NB4 (cell line): ENCODE measurements around the gene GRIK3.

Source experiments
- MYC ChIP-seq: IDR thresholded peaks from 2 replicates; pipeline ENCODE4 v1.6.1; 2011; ENCODE audit warnings: low read depth, low read length
- TF ChIP-seq, protein P1 (sequence below): IDR thresholded peaks from one replicate; pipeline ENCODE4 v1.5.1; 2012; ENCODE audit warnings: low read depth, low read length

DNA sequence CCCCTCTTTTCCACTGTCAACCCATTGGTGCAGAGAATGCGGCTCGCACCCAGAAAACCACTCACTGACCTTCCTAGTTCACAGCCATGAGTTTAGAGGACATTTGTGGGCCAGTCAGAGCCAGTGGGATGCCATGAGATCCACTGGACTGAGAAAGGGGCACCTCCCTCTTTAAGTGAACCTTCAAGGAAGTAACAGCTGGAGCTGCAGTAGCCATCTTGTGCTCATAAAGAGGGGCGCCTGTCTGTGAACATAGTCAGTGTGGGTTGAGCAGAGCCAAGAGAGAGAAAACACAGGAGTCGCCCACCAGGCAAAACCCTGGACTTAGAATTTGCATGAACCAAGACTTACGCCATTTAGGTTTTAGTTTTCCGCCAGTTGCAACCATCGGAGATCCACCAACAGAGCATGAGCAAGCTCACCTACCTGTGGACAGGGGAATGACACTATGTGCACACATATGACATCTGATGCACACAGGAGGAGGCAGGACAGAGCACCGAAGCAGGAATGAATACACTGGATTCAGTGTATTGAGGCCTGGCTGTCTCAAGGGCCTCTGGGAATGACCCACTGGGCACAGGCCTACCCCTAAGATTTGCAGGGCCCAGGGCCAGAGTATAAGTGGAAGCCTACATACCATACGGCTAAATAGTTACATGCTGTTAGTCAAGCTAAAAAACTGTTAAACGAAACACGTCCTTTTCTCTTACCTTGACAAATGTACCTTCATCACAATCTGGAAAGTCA lies 151.6 kb downstream of the GRIK3 start:
- TF ChIP-seq, protein P1, sequence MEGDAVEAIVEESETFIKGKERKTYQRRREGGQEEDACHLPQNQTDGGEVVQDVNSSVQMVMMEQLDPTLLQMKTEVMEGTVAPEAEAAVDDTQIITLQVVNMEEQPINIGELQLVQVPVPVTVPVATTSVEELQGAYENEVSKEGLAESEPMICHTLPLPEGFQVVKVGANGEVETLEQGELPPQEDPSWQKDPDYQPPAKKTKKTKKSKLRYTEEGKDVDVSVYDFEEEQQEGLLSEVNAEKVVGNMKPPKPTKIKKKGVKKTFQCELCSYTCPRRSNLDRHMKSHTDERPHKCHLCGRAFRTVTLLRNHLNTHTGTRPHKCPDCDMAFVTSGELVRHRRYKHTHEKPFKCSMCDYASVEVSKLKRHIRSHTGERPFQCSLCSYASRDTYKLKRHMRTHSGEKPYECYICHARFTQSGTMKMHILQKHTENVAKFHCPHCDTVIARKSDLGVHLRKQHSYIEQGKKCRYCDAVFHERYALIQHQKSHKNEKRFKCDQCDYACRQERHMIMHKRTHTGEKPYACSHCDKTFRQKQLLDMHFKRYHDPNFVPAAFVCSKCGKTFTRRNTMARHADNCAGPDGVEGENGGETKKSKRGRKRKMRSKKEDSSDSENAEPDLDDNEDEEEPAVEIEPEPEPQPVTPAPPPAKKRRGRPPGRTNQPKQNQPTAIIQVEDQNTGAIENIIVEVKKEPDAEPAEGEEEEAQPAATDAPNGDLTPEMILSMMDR, result no peak
- no peak for TF ChIP-seq MYC
